Stimulated activated CD8-positive, alpha-beta memory T cell treated with anti-CD3 and anti-CD28 coated beads, Interleukin-15, amount 100 ng/mL, for 4 hours (primary cell): ENCODE data around the gene ETHE1.
"Not testable (repeated sequence)": the region's sequence is repeated elsewhere in the genome, so short reads cannot be mapped to it uniquely, and the experiment has no call there.

Experiments
- DNase-seq, 2 donors: peaks; one replicate each; pipeline ENCODE4 v3.0.0-alpha.2; 2020; ENCODE audit warnings: low read depth in 2 of 2

Gene ETHE1

DNA sequence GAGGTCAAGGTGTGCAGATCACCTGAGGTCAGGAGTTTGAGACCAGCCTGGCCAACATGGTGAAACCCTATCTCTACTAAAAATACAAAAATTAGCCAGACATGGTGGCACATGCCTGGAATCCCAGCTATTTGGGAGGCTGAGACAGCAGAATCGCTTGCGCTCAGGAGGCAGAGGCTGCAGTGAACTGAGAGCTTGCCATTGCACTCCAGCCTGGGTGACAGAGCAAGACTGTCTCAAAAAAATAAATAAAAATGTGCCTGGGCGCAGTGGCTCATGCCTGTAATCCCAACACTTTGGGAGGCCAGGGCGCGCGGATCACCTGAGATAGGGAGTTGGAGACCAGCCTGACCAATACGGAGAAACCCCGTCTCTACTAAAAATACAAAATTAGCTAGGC lies 3.3 kb downstream of the ETHE1 start:
- DNase-seq, result not testable (repeated sequence)

DNA sequence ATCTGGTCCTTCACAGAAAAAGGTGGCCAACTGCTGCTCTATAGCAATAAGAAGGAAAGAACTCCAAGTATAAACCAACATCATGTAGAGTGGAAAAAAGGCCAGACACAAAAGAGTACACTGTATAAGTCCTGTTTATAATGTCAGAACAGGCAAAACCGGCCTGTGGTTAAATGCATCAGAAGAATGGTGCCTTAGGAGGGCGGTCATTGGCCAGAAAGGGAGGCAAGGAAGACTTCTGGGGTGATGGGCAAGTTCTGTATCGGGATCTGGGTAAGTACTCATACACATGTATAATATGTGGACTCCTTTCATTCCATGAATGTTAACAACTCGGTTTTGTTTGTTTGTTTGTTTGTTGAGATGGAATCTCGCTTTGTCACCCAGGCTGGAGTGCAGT lies 4.1 kb downstream of the ETHE1 start:
- DNase-seq, result no peak

- peak in 1 of 2 donors; percentile 54 for DNase-seq
Observed at GRCh38 chr19:43519436-43520088, 7.4 kb downstream of the ETHE1 start.

- no peak for DNase-seq
Observed at GRCh38 chr19:43518051-43518450, 8.9 kb downstream of the ETHE1 start.

DNA sequence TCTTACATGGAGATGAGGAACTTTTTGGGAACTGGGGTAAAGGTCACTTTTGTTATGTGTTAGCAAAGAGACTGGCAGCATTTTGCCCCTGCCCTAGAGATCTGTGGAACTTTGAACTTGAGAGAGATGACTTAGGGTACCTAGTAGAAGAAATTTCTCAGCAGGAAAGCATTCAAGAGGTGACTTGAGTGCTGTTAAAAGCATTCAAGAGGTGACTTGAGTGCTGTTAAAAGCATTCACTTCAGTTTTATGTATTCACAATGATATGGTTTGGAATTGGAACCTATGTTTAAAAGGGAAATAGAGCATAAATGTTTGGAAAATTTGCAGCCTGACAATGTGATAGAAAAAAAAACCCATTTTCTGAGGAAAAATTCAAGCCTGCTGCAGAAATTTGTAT lies 14.6 kb downstream of the ETHE1 start:
- not testable (repeated sequence) for DNase-seq

DNA sequence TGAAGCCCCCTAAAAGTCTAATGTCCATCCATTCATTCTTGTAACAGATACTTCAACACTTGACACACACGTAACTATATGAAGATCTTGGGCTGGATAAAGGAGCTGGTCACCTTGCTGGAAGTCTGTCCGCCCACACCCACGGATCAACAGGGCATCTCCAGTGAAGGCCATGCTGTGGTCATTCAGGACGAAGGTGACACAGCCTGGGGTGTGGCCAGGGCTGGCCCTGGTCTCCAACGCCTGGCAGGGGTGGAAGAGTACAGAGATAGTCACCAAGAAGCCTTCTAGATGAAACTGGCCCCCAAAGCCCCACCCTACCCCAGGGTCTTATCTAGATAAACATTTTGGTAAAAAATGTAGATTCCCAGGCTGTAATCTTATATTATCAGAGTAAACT lies 15.7 kb downstream of the ETHE1 start:
- DNase-seq, result no peak

GRCh38 chr19:43510713-43511112 lies 16.3 kb downstream of the ETHE1 start:
- DNase-seq, result no peak

- no peak for DNase-seq
Observed at GRCh38 chr19:43507880-43508279, 19.1 kb downstream of the ETHE1 start.

GRCh38 chr19:43506629-43507028 lies 20.4 kb downstream of the ETHE1 start:
- DNase-seq, result no peak

- no peak for DNase-seq
Observed at GRCh38 chr19:43505941-43506340, 21.1 kb downstream of the ETHE1 start.

- no peak for DNase-seq
Observed at GRCh38 chr19:43505186-43505456, 21.9 kb downstream of the ETHE1 start.

- DNase-seq, result peak; percentile 11 to 23
Observed at GRCh38 chr19:43504426-43505185, 22.4 kb downstream of the ETHE1 start, which contains the start of gene PHLDB3. Gene PHLDB3, minus strand, starts transcription at chr19:43504746. Its CDS starts 628 bp downstream, at chr19:43504118.

GRCh38 chr19:43503501-43504425 lies 23.2 kb downstream of the ETHE1 start:
- DNase-seq, result peak; percentile 96 to 97

DNA sequence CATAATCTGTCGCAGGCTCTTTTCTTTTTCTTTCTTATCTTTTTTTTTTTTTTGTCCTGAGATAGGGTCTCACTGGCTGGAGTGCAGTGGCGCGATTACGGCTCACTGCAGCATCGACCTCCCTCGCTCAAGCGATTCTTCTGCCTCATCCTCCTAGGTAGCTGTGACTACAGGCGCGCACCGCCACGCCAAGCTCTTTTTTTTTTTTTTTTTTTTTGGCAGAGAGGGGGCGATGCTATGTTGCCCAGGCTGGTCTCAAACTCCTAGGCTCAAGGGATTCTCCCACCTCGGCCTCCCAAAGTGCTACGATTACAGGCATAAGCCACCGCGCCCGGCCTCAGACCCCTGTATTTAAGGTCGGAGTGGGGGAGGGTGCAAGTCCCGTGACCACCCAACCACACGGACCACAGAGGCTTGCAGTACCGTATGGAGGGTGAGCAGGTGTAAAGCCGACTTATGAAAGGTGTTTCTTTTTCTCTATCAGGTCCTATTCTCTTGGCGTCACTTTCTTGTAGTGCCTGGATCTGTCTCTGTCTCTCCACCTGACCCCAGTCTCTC lies 24.5 kb downstream of the ETHE1 start:
- DNase-seq, result no peak

- no peak for DNase-seq
Observed at GRCh38 chr19:43501661-43502418, 25.2 kb downstream of the ETHE1 start.

GRCh38 chr19:43499042-43499441 lies 28.0 kb downstream of the ETHE1 start:
- no peak for DNase-seq

GRCh38 chr19:43498233-43498842 lies 28.7 kb downstream of the ETHE1 start:
- DNase-seq, result no peak

- DNase-seq, result no peak
Observed at GRCh38 chr19:43496960-43497359, 30.0 kb downstream of the ETHE1 start.

DNA sequence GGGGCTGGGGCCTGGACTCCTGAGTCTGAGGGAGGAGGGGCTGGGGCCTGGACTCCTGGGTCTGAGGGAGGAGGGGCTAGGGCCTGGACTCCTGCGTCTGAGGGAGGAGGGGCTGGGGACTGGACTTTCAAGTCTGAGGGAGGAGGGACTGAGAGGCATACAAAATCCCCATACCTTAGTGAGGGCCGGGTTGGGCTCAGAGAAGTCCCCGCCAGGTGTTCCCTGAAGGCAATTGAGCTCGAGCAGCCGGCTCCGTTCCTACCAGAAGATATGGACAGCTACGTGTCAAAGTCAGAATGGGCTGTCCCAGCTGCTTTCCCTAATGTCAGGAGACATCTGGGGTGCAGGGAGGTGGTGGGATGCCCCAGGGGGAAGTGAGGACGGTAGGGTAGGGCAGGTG lies 31.9 kb downstream of the ETHE1 start:
- no peak for DNase-seq

GRCh38 chr19:43490759-43491158 lies 36.2 kb downstream of the ETHE1 start:
- no peak for DNase-seq
